Measurements from ENCODE around the gene VPS35.
"Not testable (repeated sequence)": the region's sequence is repeated elsewhere in the genome, so short reads cannot be mapped to it uniquely, and the experiment has no call there.

The VPS35 gene

DNA sequence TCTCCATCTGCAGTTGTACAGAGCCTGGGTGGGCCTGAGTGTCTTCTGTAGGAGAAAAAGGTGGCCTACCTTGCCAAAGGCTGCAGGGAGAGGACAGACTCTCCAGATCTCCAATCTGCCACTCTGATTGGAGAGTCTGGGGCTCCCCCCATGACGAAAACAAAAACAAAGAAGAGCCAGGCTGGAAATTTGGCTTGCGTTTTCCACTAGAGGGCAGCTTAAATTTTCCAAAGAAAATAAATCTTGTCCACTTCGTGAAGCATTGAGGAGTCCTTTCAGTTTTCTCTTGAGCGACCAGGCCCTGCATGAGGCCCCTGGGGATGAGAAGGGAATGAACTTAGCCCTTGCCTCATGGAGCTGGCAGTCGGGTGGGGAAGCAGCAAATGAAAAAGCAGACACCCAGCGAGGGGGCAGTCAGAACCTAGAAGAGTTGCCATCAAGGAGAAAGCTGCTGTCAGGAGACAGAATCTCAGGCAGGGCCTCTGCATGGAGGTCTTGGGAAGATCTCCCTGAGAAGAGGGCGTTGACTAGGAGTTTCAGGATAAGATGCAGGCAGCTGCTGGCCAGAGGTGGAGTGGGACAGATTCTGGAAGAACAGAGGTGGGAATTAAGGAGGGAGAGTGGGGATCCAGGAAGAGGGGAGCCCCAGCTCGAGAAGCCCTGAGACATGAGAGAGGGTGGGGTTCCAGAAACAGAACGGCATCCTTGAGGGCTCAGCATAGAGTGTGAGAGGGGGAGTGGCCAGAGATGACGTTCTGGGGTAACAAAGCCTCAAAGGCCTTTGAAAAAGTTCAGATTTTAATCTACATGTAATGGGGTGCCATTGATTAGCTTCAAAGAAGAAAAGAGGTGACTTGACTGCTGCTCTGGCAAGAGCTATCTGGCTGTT, 59.4 kb downstream of the VPS35 start:
- Histone ChIP-seq H3K4me3 (ENCODE audit: low read length in 2 of 2) (no peak overlapping the region), H3K27ac (ENCODE audit: low read depth in 2 of 2, low read length in 2 of 2) (no peak overlapping the region), H3K9ac (ENCODE audit: low read depth in 1 of 2, low read length in 2 of 2) (no peak overlapping the region), H3K9me3 (ENCODE audit: control insufficient read depth in 2 of 2, low read length in 2 of 2) (no peaks in the 10 kb centered on the region), H3K27me3 (ENCODE audit: control insufficient read depth in 2 of 2, insufficient read depth in 2 of 2, low read length in 2 of 2) (no peaks in the 10 kb centered on the region), H3K4me1 (ENCODE audit: control insufficient read depth in 2 of 2, insufficient read depth in 2 of 2, low read length in 2 of 2) (no peaks in the 10 kb centered on the region), H3K36me3 (ENCODE audit: control insufficient read depth in 2 of 2, insufficient read depth in 2 of 2, low read length in 2 of 2) (no peaks in the 10 kb centered on the region)

DNA sequence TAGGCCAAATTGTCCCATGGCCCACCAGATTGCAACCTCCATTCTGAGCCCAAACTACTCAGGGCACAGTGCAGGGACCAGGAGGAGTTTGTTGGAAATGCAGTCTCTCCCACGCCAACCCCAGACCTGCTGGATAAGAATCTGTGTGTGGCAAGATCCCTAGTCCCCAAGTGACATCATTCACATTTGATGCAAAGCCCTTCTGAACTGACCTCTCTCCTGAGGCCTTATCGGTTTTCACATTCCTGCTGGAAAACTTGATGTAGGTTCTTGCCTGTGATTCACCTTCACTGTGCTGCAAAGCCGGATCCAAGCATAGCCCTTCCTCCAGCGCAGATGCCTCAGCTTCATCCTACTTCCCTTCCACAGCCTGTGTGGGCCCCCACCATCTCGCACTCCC, 61.2 kb downstream of the VPS35 start:
- Histone ChIP-seq H3K27ac (ENCODE audit: low read depth in 2 of 2, low read length in 2 of 2) (no peak overlapping the region), H3K9me3 (ENCODE audit: control insufficient read depth in 2 of 2, low read length in 2 of 2) (no peaks in the 10 kb centered on the region), H3K27me3 (ENCODE audit: control insufficient read depth in 2 of 2, insufficient read depth in 2 of 2, low read length in 2 of 2) (no peaks in the 10 kb centered on the region), H3K9ac (ENCODE audit: low read depth in 1 of 2, low read length in 2 of 2) (no peak overlapping the region), H3K4me3 (ENCODE audit: low read length in 2 of 2) (no peak overlapping the region), H3K4me1 (ENCODE audit: control insufficient read depth in 2 of 2, insufficient read depth in 2 of 2, low read length in 2 of 2) (no peaks in the 10 kb centered on the region), H3K36me3 (ENCODE audit: control insufficient read depth in 2 of 2, insufficient read depth in 2 of 2, low read length in 2 of 2) (no peaks in the 10 kb centered on the region)

DNA sequence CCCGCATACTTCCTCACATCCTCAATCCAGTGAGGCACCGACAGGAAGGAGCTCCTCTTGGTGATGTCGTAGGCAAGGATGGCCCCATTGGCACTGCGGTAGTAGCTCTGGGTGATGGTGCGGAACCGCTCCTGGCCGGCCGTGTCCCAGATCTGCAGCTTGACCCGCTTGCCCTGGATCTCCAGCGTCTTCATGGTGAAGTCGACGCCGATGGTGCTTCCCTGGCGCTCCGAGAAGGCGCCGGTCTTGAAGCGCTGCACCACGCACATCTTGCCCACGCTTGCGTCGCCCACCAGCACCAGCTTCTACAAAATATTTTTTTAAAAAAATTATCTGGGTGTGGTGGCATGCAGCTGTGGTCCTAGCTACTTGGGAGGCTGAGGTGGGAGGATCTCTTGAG, 62.3 kb downstream of the VPS35 start:
- not testable (repeated sequence) for H3K9ac ChIP-seq (ENCODE audit: low read depth in 1 of 2, low read length in 2 of 2); H3K27ac ChIP-seq (ENCODE audit: low read depth in 2 of 2, low read length in 2 of 2); H3K4me1 ChIP-seq (ENCODE audit: control insufficient read depth in 2 of 2, insufficient read depth in 2 of 2, low read length in 2 of 2); H3K4me3 ChIP-seq (ENCODE audit: low read length in 2 of 2); H3K27me3 ChIP-seq (ENCODE audit: control insufficient read depth in 2 of 2, insufficient read depth in 2 of 2, low read length in 2 of 2); H3K9me3 ChIP-seq (ENCODE audit: control insufficient read depth in 2 of 2, low read length in 2 of 2); H3K36me3 ChIP-seq (ENCODE audit: control insufficient read depth in 2 of 2, insufficient read depth in 2 of 2, low read length in 2 of 2)

DNA sequence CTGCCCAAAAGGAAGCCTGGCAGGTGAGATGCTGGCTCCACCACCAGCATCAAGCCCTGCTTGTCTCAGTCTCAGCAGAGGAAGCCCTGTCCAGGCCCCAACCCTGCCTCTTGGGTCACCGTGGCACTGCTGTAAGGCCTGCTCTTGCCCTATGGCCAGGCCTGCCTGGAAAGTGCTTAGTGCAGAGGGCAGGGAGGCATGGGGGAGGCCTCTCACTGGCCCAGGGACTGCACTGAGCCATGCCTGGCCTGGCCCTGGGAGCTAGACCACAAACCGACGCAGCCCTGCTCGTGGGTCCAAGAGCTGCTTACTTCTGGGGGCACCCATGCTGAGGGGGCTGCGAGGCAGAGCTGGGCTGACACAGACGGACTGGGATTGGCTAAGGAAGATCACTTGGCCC, 64.1 kb downstream of the VPS35 start:
- not testable (repeated sequence) for H3K36me3 ChIP-seq (ENCODE audit: control insufficient read depth in 2 of 2, insufficient read depth in 2 of 2, low read length in 2 of 2); H3K9me3 ChIP-seq (ENCODE audit: control insufficient read depth in 2 of 2, low read length in 2 of 2); H3K4me3 ChIP-seq (ENCODE audit: low read length in 2 of 2); H3K9ac ChIP-seq (ENCODE audit: low read depth in 1 of 2, low read length in 2 of 2); H3K27ac ChIP-seq (ENCODE audit: low read depth in 2 of 2, low read length in 2 of 2); H3K4me1 ChIP-seq (ENCODE audit: control insufficient read depth in 2 of 2, insufficient read depth in 2 of 2, low read length in 2 of 2); H3K27me3 ChIP-seq (ENCODE audit: control insufficient read depth in 2 of 2, insufficient read depth in 2 of 2, low read length in 2 of 2)

DNA sequence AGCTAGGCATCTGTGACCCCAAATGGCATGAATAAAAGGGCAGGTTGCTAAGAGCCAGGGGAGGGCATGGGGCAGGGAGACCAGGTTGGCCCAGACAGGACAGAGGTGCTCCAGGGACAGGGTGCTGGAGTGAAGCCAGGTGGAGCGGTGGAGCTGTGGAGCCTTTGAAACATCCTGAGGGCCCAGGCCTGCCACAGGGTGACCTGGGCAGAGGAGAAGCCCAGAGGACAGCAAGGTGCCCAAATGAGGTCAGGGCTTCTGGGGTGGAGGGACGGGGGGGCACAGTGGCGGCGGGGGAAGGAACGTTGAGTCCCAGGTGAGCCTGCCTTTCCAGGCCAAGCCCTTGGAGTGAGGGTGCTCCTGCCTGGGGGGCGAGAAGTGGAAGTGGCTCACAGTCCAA, 65.3 kb downstream of the VPS35 start:
- H3K4me1 ChIP-seq (ENCODE audit: control insufficient read depth in 2 of 2, insufficient read depth in 2 of 2, low read length in 2 of 2); H3K4me3 ChIP-seq (ENCODE audit: low read length in 2 of 2); H3K27ac ChIP-seq (ENCODE audit: low read depth in 2 of 2, low read length in 2 of 2); H3K9ac ChIP-seq (ENCODE audit: low read depth in 1 of 2, low read length in 2 of 2); H3K36me3 ChIP-seq (ENCODE audit: control insufficient read depth in 2 of 2, insufficient read depth in 2 of 2, low read length in 2 of 2); H3K9me3 ChIP-seq (ENCODE audit: control insufficient read depth in 2 of 2, low read length in 2 of 2); H3K27me3 ChIP-seq (ENCODE audit: control insufficient read depth in 2 of 2, insufficient read depth in 2 of 2, low read length in 2 of 2): not testable (repeated sequence)

DNA sequence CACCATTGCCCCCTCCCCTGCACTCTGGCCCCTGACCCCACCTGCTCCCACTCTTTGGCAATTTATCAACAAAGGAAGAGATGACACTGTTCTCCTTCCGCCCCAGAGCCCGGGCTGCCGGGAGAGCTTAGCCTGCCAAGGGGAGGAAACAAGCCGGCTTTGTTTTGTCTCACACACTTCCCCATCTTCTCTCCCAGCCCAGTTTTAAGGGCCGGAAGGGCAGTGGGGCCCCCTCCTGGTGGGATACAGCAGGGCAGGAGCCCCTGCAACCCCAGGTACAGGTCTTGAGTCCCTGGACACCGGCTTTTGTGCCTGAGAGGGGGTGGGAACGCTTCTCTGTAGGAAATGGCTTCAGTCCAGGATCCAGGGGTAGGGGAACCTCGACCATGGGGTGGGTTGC, 65.7 kb downstream of the VPS35 start:
- not testable (repeated sequence) for H3K27ac ChIP-seq (ENCODE audit: low read depth in 2 of 2, low read length in 2 of 2); H3K9ac ChIP-seq (ENCODE audit: low read depth in 1 of 2, low read length in 2 of 2); H3K4me3 ChIP-seq (ENCODE audit: low read length in 2 of 2); H3K4me1 ChIP-seq (ENCODE audit: control insufficient read depth in 2 of 2, insufficient read depth in 2 of 2, low read length in 2 of 2); H3K27me3 ChIP-seq (ENCODE audit: control insufficient read depth in 2 of 2, insufficient read depth in 2 of 2, low read length in 2 of 2); H3K36me3 ChIP-seq (ENCODE audit: control insufficient read depth in 2 of 2, insufficient read depth in 2 of 2, low read length in 2 of 2); H3K9me3 ChIP-seq (ENCODE audit: control insufficient read depth in 2 of 2, low read length in 2 of 2)

DNA sequence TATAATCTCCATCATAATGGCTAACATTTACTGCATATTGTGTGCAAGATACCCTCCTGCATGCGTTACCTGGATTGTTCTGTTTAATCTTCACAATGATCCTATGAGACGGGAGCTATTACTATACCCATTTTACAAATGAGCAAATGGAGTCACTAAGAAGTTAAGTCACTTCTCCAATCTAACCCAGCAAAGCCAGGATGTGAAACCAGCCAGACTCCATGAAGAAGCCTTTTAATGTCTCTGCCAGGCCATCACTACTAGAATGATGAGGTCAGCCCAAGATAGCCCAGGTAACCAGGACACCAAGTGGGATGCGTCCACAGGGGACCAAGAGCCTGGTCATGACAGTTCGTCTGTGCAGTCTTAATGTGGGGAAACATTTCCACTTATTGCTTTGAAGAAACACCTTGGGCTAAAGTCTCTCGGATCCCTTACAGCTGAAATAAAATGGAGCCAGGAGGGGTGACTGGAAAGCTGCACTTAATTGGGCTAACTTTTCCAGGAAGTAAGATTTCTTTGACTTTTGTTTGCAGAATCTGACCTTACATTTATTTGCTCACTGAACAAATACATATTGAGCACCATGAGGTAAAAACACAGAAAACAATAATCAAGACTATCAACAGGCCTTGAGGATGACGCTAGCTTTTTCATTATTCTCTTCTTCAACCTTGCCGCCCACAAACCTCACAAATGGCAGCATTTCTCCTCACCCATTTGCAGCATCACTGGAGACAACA, 66.9 kb downstream of the VPS35 start:
- Histone ChIP-seq H3K27ac (ENCODE audit: low read depth in 2 of 2, low read length in 2 of 2) (no peak overlapping the region), H3K27me3 (ENCODE audit: control insufficient read depth in 2 of 2, insufficient read depth in 2 of 2, low read length in 2 of 2) (no peaks in the 10 kb centered on the region), H3K36me3 (ENCODE audit: control insufficient read depth in 2 of 2, insufficient read depth in 2 of 2, low read length in 2 of 2) (no peaks in the 10 kb centered on the region), H3K9ac (ENCODE audit: low read depth in 1 of 2, low read length in 2 of 2) (no peak overlapping the region), H3K4me3 (ENCODE audit: low read length in 2 of 2) (no peak overlapping the region), H3K9me3 (ENCODE audit: control insufficient read depth in 2 of 2, low read length in 2 of 2) (no peaks in the 10 kb centered on the region), H3K4me1 (ENCODE audit: control insufficient read depth in 2 of 2, insufficient read depth in 2 of 2, low read length in 2 of 2) (peaks cover 0 to 9% of the 10 kb centered on the region in 2 donors)

DNA sequence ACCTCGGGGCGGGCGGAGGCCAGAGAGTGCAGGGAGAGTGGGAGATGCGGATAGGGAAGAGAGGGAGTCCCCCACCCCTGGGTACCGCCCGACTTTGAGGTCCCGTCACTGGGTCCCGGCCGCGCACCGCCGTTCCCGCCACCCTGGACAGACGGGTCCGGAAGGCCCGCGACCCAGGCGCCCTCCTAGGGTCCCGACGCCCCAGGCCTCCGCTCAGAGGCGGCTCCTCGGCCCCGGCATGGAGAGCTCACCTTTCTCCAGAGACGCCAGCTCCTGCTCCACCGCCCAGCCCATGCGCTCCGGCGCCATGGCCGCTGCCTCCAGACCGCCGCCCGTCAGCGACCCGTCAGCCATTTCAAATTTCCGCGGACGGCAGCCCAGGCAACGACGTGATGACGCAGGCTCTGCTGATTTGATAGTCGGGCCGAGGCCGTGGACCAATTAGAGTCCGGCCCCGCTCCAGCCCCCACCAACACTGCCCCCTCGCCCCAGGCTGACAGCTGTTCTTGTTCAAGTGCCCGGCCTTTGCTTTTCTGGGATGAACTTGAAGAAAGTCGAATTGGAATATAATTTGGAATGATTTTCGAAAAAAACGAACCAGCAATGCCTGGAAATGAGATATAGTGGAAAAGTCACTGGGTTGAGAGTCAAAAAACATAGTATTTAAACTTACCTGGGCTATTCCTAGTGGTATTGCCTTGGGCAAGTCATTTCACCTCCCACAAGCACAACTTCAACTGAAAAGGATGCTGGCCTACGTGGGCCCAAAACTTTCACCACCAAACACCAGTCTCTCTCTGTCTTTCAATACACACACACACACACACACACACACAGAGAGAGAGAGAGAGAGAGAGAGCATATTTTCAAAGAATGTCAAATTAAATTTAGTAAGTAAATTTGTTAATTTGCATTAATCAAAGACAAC, 67.7 kb downstream of the VPS35 start, which contains the start of gene SHCBP1:
Gene SHCBP1, minus strand, starts transcription at position 374 of the 928 bp plus-strand sequence. Its CDS starts 20 bp downstream, at position 354.
- H3K36me3 ChIP-seq (ENCODE audit: control insufficient read depth in 2 of 2, insufficient read depth in 2 of 2, low read length in 2 of 2), result no peaks in the 10 kb centered on the region
- peaks cover 0 to 9% of the 10 kb centered on the region in 2 donors for H3K4me1 ChIP-seq (ENCODE audit: control insufficient read depth in 2 of 2, insufficient read depth in 2 of 2, low read length in 2 of 2)
- no peaks in the 10 kb centered on the region for H3K9me3 ChIP-seq (ENCODE audit: control insufficient read depth in 2 of 2, low read length in 2 of 2)
- H3K9ac ChIP-seq (ENCODE audit: low read depth in 1 of 2, low read length in 2 of 2), result no peak within 1 kb of the TSS
- no peaks in the 10 kb centered on the region for H3K27me3 ChIP-seq (ENCODE audit: control insufficient read depth in 2 of 2, insufficient read depth in 2 of 2, low read length in 2 of 2)
- H3K27ac ChIP-seq (ENCODE audit: low read depth in 2 of 2, low read length in 2 of 2), result no peak within 1 kb of the TSS
- H3K4me3 ChIP-seq (ENCODE audit: low read length in 2 of 2), result peak within 1 kb of the TSS; percentile 72 to 80

DNA sequence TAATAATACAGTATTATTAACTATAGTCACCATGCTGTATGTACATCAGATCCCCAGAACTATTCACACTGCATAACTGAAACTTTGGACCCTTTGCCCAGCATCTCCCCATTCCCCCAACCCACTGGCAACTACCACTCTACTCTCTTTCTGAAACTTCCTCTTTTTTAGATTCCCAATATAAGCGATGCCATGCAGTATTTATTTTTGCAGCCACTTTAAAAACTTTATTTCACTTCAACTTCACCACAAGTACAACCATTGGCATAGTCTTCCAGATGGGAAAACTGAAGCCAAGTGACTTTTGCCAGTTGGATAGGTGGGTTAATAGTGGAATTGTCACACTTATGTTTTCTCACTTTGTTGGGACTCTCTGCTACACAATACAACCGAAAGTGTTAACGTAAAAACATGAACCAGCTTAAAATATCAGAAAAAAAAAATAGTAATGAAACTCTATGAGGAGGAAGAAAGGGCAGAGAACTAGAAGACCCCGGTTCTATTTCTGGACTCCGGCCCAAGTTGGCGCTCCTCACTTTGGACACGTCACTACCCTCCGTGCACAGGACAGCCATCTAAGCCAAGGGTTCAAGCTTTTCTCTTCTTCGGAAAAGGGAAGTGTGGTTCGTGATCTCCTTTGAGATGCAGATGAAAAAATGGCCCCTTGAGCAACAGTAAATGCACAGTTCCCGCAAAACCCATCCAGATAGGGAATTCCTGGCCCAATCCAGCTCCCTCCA, 68.5 kb downstream of the VPS35 start:
- H3K27ac ChIP-seq (ENCODE audit: low read depth in 2 of 2, low read length in 2 of 2), result no peak overlapping the region
- H3K36me3 ChIP-seq (ENCODE audit: control insufficient read depth in 2 of 2, insufficient read depth in 2 of 2, low read length in 2 of 2), result peaks cover 0 to 4% of the 10 kb centered on the region in 2 donors
- H3K4me1 ChIP-seq (ENCODE audit: control insufficient read depth in 2 of 2, insufficient read depth in 2 of 2, low read length in 2 of 2), result peaks cover 0 to 9% of the 10 kb centered on the region in 2 donors
- H3K9ac ChIP-seq (ENCODE audit: low read depth in 1 of 2, low read length in 2 of 2), result no peak overlapping the region
- no peaks in the 10 kb centered on the region for H3K9me3 ChIP-seq (ENCODE audit: control insufficient read depth in 2 of 2, low read length in 2 of 2)
- peak overlapping the region; percentile 72 to 80 for H3K4me3 ChIP-seq (ENCODE audit: low read length in 2 of 2)
- H3K27me3 ChIP-seq (ENCODE audit: control insufficient read depth in 2 of 2, insufficient read depth in 2 of 2, low read length in 2 of 2), result no peaks in the 10 kb centered on the region

Data from mucosa of rectum (tissue), 2 donors.